Hepatocyte (in vitro differentiated cells): ENCODE measurements around the gene MKRN2OS.

Source experiments
- CTCF ChIP-seq: fragments of 200-600 bp; sonication (generic); IDR thresholded peaks from 2 replicates; pipeline ENCODE4 v1.5.1; 2016; ENCODE audit warnings: antibody characterized with exemption, mild to moderate bottlenecking; ENCODE audit not compliant: poor library complexity
- EZH2phosphoT487 ChIP-seq: fragments of 200-600 bp; sonication (generic); IDR thresholded peaks from one replicate; pipeline ENCODE4 v1.6.1; 2018; ENCODE audit warnings: antibody characterized with exemption, mild to moderate bottlenecking, low read depth, moderate library complexity; ENCODE audit not compliant: unreplicated experiment, severe bottlenecking

- no peak for TF ChIP-seq CTCF
- no peak for TF ChIP-seq EZH2phosphoT487
Observed at GRCh38 chr3:12561397-12561796, 16.1 kb upstream of the MKRN2OS start.
